H9 (cell line): ENCODE data around the gene TTBK1. TPM values are rescaled to one million over a fixed set of nuclear protein-coding genes. Genes with fewer than 3 reads are reported as not detected.

ENCODE experiments used
- DNase-seq: peaks from one replicate; pipeline ENCODE4 v3.0.0-alpha.2; 2017
- H2AFZ ChIP-seq: one replicate; pipeline ENCODE4 v1.6.1; 2013; ENCODE audit warnings: mild to moderate bottlenecking, low read length, control low read depth, moderate library complexity
- H2AK5ac ChIP-seq: 2 replicates; pipeline ENCODE4 v1.6.1; 2013; ENCODE audit warnings: low read length, control low read depth, mixed read lengths; ENCODE audit not compliant: insufficient read length
- H2BK120ac ChIP-seq: one replicate; pipeline ENCODE4 v1.6.1; 2013; ENCODE audit warnings: low read depth, mild to moderate bottlenecking, low read length, control low read depth, inconsistent platforms; ENCODE audit not compliant: poor library complexity, severe bottlenecking
- H2BK12ac ChIP-seq: 2 replicates; pipeline ENCODE4 v1.6.1; 2013; ENCODE audit warnings: low read length, control low read depth, mixed read lengths, low read depth; ENCODE audit not compliant: insufficient read length
- H2BK15ac ChIP-seq: 2 replicates; pipeline ENCODE4 v1.6.1; 2013; ENCODE audit warnings: low read depth, low read length, control low read depth
- H2BK20ac ChIP-seq: one replicate; pipeline ENCODE4 v1.6.1; 2013; ENCODE audit warnings: low read depth, mild to moderate bottlenecking, low read length, control low read depth, inconsistent platforms; ENCODE audit not compliant: poor library complexity, severe bottlenecking
- H2BK5ac ChIP-seq: 2 replicates; pipeline ENCODE4 v1.6.1; 2013; ENCODE audit warnings: low read length, control low read depth, mixed read lengths; ENCODE audit not compliant: insufficient read length
- H3K14ac ChIP-seq: 2 replicates; pipeline ENCODE4 v1.6.1; 2013; ENCODE audit warnings: low read length, control low read depth; ENCODE audit not compliant: insufficient read depth
- H3K18ac ChIP-seq: 2 replicates; pipeline ENCODE4 v1.6.1; 2013; ENCODE audit warnings: low read depth, mild to moderate bottlenecking, mixed read lengths, low read length, control low read depth; ENCODE audit not compliant: insufficient read length
- H3K23ac ChIP-seq: 2 replicates; pipeline ENCODE4 v1.6.1; 2013; ENCODE audit warnings: low read length, control low read depth, mixed read lengths, low read depth; ENCODE audit not compliant: insufficient read length
- H3K23me2 ChIP-seq: 2 replicates; pipeline ENCODE4 v1.6.1; 2013; ENCODE audit warnings: low read depth, mild to moderate bottlenecking, mixed read lengths, low read length, control low read depth; ENCODE audit not compliant: insufficient read length, poor library complexity, severe bottlenecking
- H3K27ac ChIP-seq: 2 replicates; pipeline ENCODE4 v1.5.1; 2013; ENCODE audit warnings: low read length, control low read depth, mixed read lengths, low read depth; ENCODE audit not compliant: insufficient read length
- H3K27me3 ChIP-seq: 2 replicates; pipeline ENCODE4 v1.6.1; 2013; ENCODE audit warnings: low read length, control low read depth, inconsistent platforms; ENCODE audit not compliant: insufficient read depth
- H3K4ac ChIP-seq: 2 replicates; pipeline ENCODE4 v1.6.1; 2013; ENCODE audit warnings: low read depth, mild to moderate bottlenecking, control low read depth, inconsistent platforms, low read length, moderate library complexity
- H3K4me1 ChIP-seq: 2 replicates; pipeline ENCODE4 v1.6.1; 2013; ENCODE audit warnings: low read length, control low read depth, inconsistent platforms; ENCODE audit not compliant: insufficient read depth
- H3K4me2 ChIP-seq: 2 replicates; pipeline ENCODE4 v1.6.1; 2013; ENCODE audit warnings: low read length, control low read depth, mixed read lengths; ENCODE audit not compliant: insufficient read length, insufficient read depth
- H3K56ac ChIP-seq: 2 replicates; pipeline ENCODE4 v1.6.1; 2013; ENCODE audit warnings: low read depth, mild to moderate bottlenecking, mixed read lengths, low read length, control low read depth; ENCODE audit not compliant: insufficient read length
- H3K79me1 ChIP-seq: 2 replicates; pipeline ENCODE4 v1.6.1; 2013; ENCODE audit warnings: low read depth, mild to moderate bottlenecking, moderate library complexity, low read length, control low read depth, inconsistent platforms; ENCODE audit not compliant: insufficient read depth, poor library complexity, severe bottlenecking
- H3K79me2 ChIP-seq: 2 replicates; pipeline ENCODE4 v1.6.1; 2013; ENCODE audit warnings: low read length, control low read depth, inconsistent platforms; ENCODE audit not compliant: insufficient read depth
- H3K9ac ChIP-seq: 2 replicates; pipeline ENCODE4 v1.6.1; 2013; ENCODE audit warnings: low read length, control low read depth, mixed read lengths; ENCODE audit not compliant: insufficient read length; ENCODE audit errors: extremely low read depth
- H3K9me3 ChIP-seq: one replicate; pipeline ENCODE4 v1.6.1; 2013; ENCODE audit warnings: low read depth, low read length, inconsistent platforms; ENCODE audit not compliant: control insufficient read depth
- H3T11ph ChIP-seq: one replicate; pipeline ENCODE4 v1.6.1; 2013; ENCODE audit warnings: mild to moderate bottlenecking, low read length, control low read depth, inconsistent platforms
- H4K20me1 ChIP-seq: one replicate; pipeline ENCODE4 v1.6.1; 2013; ENCODE audit not compliant: control insufficient read depth, insufficient read length, insufficient read depth
- H4K5ac ChIP-seq: 2 replicates; pipeline ENCODE4 v1.6.1; 2013; ENCODE audit warnings: low read depth, mild to moderate bottlenecking, mixed read lengths, low read length, control low read depth; ENCODE audit not compliant: insufficient read length
- H4K8ac ChIP-seq: replicated peaks from 2 replicates; pipeline ENCODE4 v1.6.1; 2013; ENCODE audit warnings: low read length, control low read depth, mixed read lengths, low read depth; ENCODE audit not compliant: insufficient read length
- H4K91ac ChIP-seq: 2 replicates; pipeline ENCODE4 v1.6.1; 2013; ENCODE audit warnings: low read depth, mild to moderate bottlenecking, moderate library complexity, mixed read lengths, low read length, control low read depth; ENCODE audit not compliant: insufficient read length
- H3K27ac Mint-ChIP-seq, 3 experiments: 2 replicates in 2 of 3; 3 replicates in 1 of 3; pipeline ENCODE4 v1.8.0; 2020 to 2021; ENCODE audit warnings: mixed read lengths in 3 of 3, mild to moderate bottlenecking in 1 of 3, moderate library complexity in 1 of 3
- H3K27me3 Mint-ChIP-seq: 2 replicates; pipeline ENCODE4 v1.8.0; 2021; ENCODE audit warnings: low read depth, mild to moderate bottlenecking, moderate library complexity, mixed read lengths
- H3K36me3 Mint-ChIP-seq, 3 experiments: 2 replicates in 2 of 3; 3 replicates in 1 of 3; pipeline ENCODE4 v1.8.0; 2020 to 2021; ENCODE audit warnings: low read depth in 3 of 3, mixed read lengths in 3 of 3; ENCODE audit not compliant: insufficient read depth in 1 of 3
- H3K4me1 Mint-ChIP-seq, 2 experiments: 2 replicates each; pipeline ENCODE4 v1.8.0; 2020; ENCODE audit warnings: mixed read lengths in 2 of 2
- H3K4me3 Mint-ChIP-seq, 2 experiments: 2 replicates in 1 of 2; 3 replicates in 1 of 2; pipeline ENCODE4 v1.8.0; 2020 to 2021; ENCODE audit warnings: mild to moderate bottlenecking in 2 of 2, mixed read lengths in 2 of 2, moderate library complexity in 1 of 2
- H3K9me3 Mint-ChIP-seq, 2 experiments: 2 replicates in 1 of 2; 3 replicates in 1 of 2; pipeline ENCODE4 v1.8.0; 2020; ENCODE audit warnings: mild to moderate bottlenecking in 2 of 2, mixed read lengths in 2 of 2, moderate library complexity in 1 of 2
- WGBS: extraction: QIAGEN DNeasy Blood & Tissue Kit; methylation state at CpG from one replicate; pipeline ENCODE4 v1.1.7; 2013; ENCODE audit warnings: missing lambda C conversion rate, low lambda C conversion rate, mixed read lengths; ENCODE audit not compliant: insufficient read length; ENCODE audit errors: extremely low coverage; 5-methylcytosine and 5-hydroxymethylcytosine counted together
- total RNA-seq: library from RNA; stranded (reverse); gene quantifications from 2 replicates; pipeline ENCODE4 v1.2.1, GENCODE V29; 2021
- TF ChIP-seq, protein P1 (sequence below): fragments of 200-600 bp; sonication (generic); conservative IDR thresholded peaks from 3 replicates; pipeline ENCODE4 v1.8.0; 2021; ENCODE audit warnings: antibody characterized with exemption, mild to moderate bottlenecking

Gene TTBK1
- total RNA-seq, 1 experiment from 2014 or later, result 1.6 TPM

DNA sequence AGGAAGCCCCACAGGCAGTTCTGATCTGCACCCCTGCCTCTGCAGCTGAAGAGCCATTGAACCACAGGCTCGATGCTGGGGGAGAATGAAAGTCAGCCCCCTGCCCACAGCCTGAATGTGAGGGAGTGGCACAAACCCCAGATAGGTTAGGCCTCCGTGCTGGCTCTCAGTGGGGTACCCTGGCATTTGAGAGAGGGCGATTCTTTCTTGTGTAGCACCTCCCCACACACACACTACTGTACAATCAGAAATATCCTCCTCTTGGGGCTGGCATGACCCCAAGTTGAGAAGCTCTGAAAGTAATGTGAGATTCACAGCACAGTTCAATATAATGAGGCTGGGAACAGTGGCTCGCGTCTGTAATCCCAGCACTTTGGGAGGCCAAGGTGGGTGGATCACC is 17.9 kb downstream of the TTBK1 start:
- Histone ChIP-seq H3K9me3 (no peaks in the 10 kb centered on the region), H3K27me3 (no peaks in the 10 kb centered on the region), H2BK120ac (no peak overlapping the region), H3K4me1 (no peaks in the 10 kb centered on the region), H2AFZ (no peak overlapping the region), H3K27ac (no peak overlapping the region), H3K56ac (no peak overlapping the region), H3K4ac (no peak overlapping the region), H4K5ac (no peak overlapping the region), H2BK20ac (no peak overlapping the region), H3K79me1 (no peaks in the 10 kb centered on the region), H3K4me2 (no peak overlapping the region), H3K79me2 (no peaks in the 10 kb centered on the region), H3K18ac (no peak overlapping the region), H3K23me2 (no peaks in the 10 kb centered on the region), H2AK5ac (no peak overlapping the region), H2BK5ac (no peak overlapping the region), H3K9ac (no peak overlapping the region), H3K14ac (no peak overlapping the region), H2BK12ac (no peak overlapping the region), H4K8ac (no peak overlapping the region), H4K20me1 (no peaks in the 10 kb centered on the region), H3K23ac (no peak overlapping the region), H4K91ac (no peak overlapping the region), H3T11ph (no peak overlapping the region), H2BK15ac (no peak overlapping the region)
- Mint-ChIP-seq H3K36me3 (no peaks in the 10 kb centered on the region; a peak in 1 of 7 replicates), H3K4me1 (peaks cover 10 to 16% of the 10 kb centered on the region in 2 experiments), H3K9me3 (no peaks in the 10 kb centered on the region; a peak in 1 of 5 replicates), H3K4me3 (no peak overlapping the region), H3K27me3 (peaks cover 1% of the 10 kb centered on the region; the same call in 1 of the 2 replicates), H3K27ac (no peak overlapping the region)
- TF ChIP-seq, protein P1, sequence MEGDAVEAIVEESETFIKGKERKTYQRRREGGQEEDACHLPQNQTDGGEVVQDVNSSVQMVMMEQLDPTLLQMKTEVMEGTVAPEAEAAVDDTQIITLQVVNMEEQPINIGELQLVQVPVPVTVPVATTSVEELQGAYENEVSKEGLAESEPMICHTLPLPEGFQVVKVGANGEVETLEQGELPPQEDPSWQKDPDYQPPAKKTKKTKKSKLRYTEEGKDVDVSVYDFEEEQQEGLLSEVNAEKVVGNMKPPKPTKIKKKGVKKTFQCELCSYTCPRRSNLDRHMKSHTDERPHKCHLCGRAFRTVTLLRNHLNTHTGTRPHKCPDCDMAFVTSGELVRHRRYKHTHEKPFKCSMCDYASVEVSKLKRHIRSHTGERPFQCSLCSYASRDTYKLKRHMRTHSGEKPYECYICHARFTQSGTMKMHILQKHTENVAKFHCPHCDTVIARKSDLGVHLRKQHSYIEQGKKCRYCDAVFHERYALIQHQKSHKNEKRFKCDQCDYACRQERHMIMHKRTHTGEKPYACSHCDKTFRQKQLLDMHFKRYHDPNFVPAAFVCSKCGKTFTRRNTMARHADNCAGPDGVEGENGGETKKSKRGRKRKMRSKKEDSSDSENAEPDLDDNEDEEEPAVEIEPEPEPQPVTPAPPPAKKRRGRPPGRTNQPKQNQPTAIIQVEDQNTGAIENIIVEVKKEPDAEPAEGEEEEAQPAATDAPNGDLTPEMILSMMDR, result no peak
- no CpG with 5 or more reads among the region's 5 CpGs for WGBS
- DNase-seq, result no peak
